A549 (cell line): ENCODE data around the gene TNNI3K. TPM values are rescaled to one million over a fixed set of nuclear protein-coding genes. Genes with fewer than 3 reads are reported as not detected.

Source experiments
- ATAC-seq, 2 experiments: fragments of 200-7000 bp in 1 of 2; fragments of >200 bp in 1 of 2; cut with Nextera tagmentation in 1 of 2; cut with Tn5 transposase in 1 of 2; 3 replicates each; pipeline versions ENCODE4 v1.8.0 to v1.9.1; 2018 to 2020; ENCODE audit warnings: mild to moderate bottlenecking in 1 of 2, moderate library complexity in 1 of 2
- CTCF ChIA-PET: fragments of 300-600 bp; sonication (Branson Sonifier 250); formaldehyde crosslinking; extraction: SDS; loops from one replicate; lab custom pipeline; 2021; ENCODE audit warnings: antibody characterized with exemption, inconsistent platforms; lab: Yijun Ruan, JAX
- POLR2A ChIA-PET: fragments of 350-600 bp; formaldehyde crosslinking; extraction: SDS; loops from one replicate; lab custom pipeline; 2021; ENCODE audit warnings: antibody characterized with exemption, inconsistent platforms; lab: Yijun Ruan, JAX
- DNase-seq, 2 experiments: peaks; one replicate each; pipeline versions ENCODE4 v3.0.0 to v3.0.0-alpha.2; 2011 to 2016; ENCODE audit warnings: low read depth in 1 of 2, low spot score in 1 of 2
- FAIRE-seq: peaks from 2 replicates; lab custom pipeline; 2011; peaks lifted over from hg19 to GRCh38; lab: Jason Lieb, UNC
- H3K27ac ChIP-seq, 2 experiments: fragments of >200 bp; sonication (Bioruptor Twin); formaldehyde crosslinking; 3 replicates each; pipeline ENCODE4 v1.5.1; 2016 to 2017
- H3K4me1 ChIP-seq: fragments of >200 bp; sonication (Bioruptor Twin); formaldehyde crosslinking; 3 replicates; pipeline ENCODE4 v1.6.1; 2016
- H3K4me2 ChIP-seq: fragments of >200 bp; sonication (Bioruptor Twin); formaldehyde crosslinking; 3 replicates; pipeline ENCODE4 v1.6.1; 2016
- H3K4me3 ChIP-seq: fragments of >200 bp; sonication (Bioruptor Twin); formaldehyde crosslinking; 3 replicates; pipeline ENCODE4 v1.5.1; 2016
- H3K9me3 ChIP-seq: fragments of >200 bp; sonication (Bioruptor Twin); formaldehyde crosslinking; 3 replicates; pipeline ENCODE4 v1.6.1; 2016
- BHLHE40 ChIP-seq: IDR thresholded peaks from 2 replicates; pipeline ENCODE4 v1.6.1; 2012; ENCODE audit warnings: low read depth, low read length, inconsistent platforms
- CBX2 ChIP-seq: fragments of 200-600 bp; sonication (generic); IDR thresholded peaks from 2 replicates; pipeline ENCODE4 v1.6.1; 2016; ENCODE audit warnings: low read depth, mild to moderate bottlenecking, borderline replicate concordance
- CBX8 ChIP-seq: fragments of 200-600 bp; sonication (generic); IDR thresholded peaks from 2 replicates; pipeline ENCODE4 v1.6.1; 2016
- CEBPB ChIP-seq, 2 experiments: fragments of >200 bp in 1 of 2; sonication (Bioruptor Twin) in 1 of 2; formaldehyde crosslinking in 1 of 2; IDR thresholded peaks; 2 replicates each; pipeline ENCODE4 v1.6.1; 2012 to 2016
- FOSB ChIP-seq: fragments of 250-450 bp; sonication (Bioruptor Pico); IDR thresholded peaks from 2 replicates; pipeline ENCODE4 v1.5.0; 2020; ENCODE audit warnings: mild to moderate bottlenecking, moderate library complexity
- HEYL ChIP-seq: fragments of 250-450 bp; sonication (Bioruptor Pico); IDR thresholded peaks from 2 replicates; pipeline ENCODE4 v1.8.0; 2021; ENCODE audit warnings: mild to moderate bottlenecking, moderate library complexity
- HOXA7 ChIP-seq: fragments of 250-450 bp; sonication (Bioruptor Pico); IDR thresholded peaks from 2 replicates; pipeline ENCODE4 v1.5.0; 2020; ENCODE audit warnings: mild to moderate bottlenecking, moderate library complexity
- HOXB13 ChIP-seq: fragments of 250-450 bp; sonication (Bioruptor Pico); IDR thresholded peaks from 2 replicates; pipeline ENCODE4 v1.5.0; 2020; ENCODE audit warnings: low read depth, mild to moderate bottlenecking, moderate library complexity
- JUN ChIP-seq, 2 experiments: fragments of >200 bp; sonication (Bioruptor Twin); formaldehyde crosslinking; IDR thresholded peaks; 2 replicates in 1 of 2; 3 replicates in 1 of 2; pipeline ENCODE4 v1.6.1; 2016 to 2017
- JUNB ChIP-seq: fragments of >200 bp; sonication (Bioruptor Twin); formaldehyde crosslinking; IDR thresholded peaks from 2 replicates; pipeline ENCODE4 v1.6.1; 2016
- MAFK ChIP-seq: fragments of 450-650 bp; IDR thresholded peaks from 2 replicates; pipeline ENCODE4 v1.6.1; 2014; ENCODE audit not compliant: partially characterized antibody
- MAZ ChIP-seq: fragments of 150-350 bp; IDR thresholded peaks from 2 replicates; pipeline ENCODE4 v1.6.1; 2014; ENCODE audit warnings: antibody characterized with exemption, low read depth, low read length, borderline replicate concordance
- NFE2L2 ChIP-seq: fragments of 150-350 bp; conservative IDR thresholded peaks from 2 replicates; pipeline ENCODE4 v1.6.1; 2014; ENCODE audit warnings: low read length
- NPAS2 ChIP-seq: fragments of 250-450 bp; sonication (Bioruptor Pico); IDR thresholded peaks from 2 replicates; pipeline ENCODE4 v1.8.0; 2022; ENCODE audit warnings: mild to moderate bottlenecking, moderate library complexity, borderline replicate concordance
- PHF8 ChIP-seq: fragments of 200-600 bp; sonication (generic); IDR thresholded peaks from 2 replicates; pipeline ENCODE4 v1.6.1; 2016; ENCODE audit warnings: low read depth, mild to moderate bottlenecking, antibody characterized with exemption, moderate library complexity, borderline replicate concordance
- RCOR1 ChIP-seq: fragments of 150-350 bp; IDR thresholded peaks from 2 replicates; pipeline ENCODE4 v1.6.1; 2014; ENCODE audit warnings: antibody characterized with exemption, low read length, low read depth
- RNF2 ChIP-seq: fragments of 200-600 bp; sonication (generic); IDR thresholded peaks from 2 replicates; pipeline ENCODE4 v1.6.1; 2016; ENCODE audit warnings: low read depth, mild to moderate bottlenecking, antibody characterized with exemption, moderate library complexity, borderline replicate concordance
- SMC3 ChIP-seq: fragments of >200 bp; sonication (Bioruptor Twin); formaldehyde crosslinking; IDR thresholded peaks from 3 replicates; pipeline ENCODE4 v1.6.1; 2018; ENCODE audit warnings: inconsistent platforms
- TFCP2L1 ChIP-seq: fragments of 250-450 bp; sonication (Bioruptor Pico); IDR thresholded peaks from 2 replicates; pipeline ENCODE4 v1.5.0; 2021; ENCODE audit warnings: mild to moderate bottlenecking
- ZC3H11A ChIP-seq: fragments of 450-650 bp; IDR thresholded peaks from 2 replicates; pipeline ENCODE4 v1.6.1; 2014; ENCODE audit warnings: antibody characterized with exemption, mild to moderate bottlenecking
- ZNF302 ChIP-seq: fragments of 250-450 bp; sonication (Bioruptor Pico); IDR thresholded peaks from 2 replicates; pipeline ENCODE4 v1.9.0; 2021; ENCODE audit warnings: inconsistent platforms, mild to moderate bottlenecking, moderate library complexity
- ZSCAN20 ChIP-seq: fragments of 250-450 bp; sonication (Bioruptor Pico); IDR thresholded peaks from 2 replicates; pipeline ENCODE4 v1.8.0; 2022; ENCODE audit warnings: mild to moderate bottlenecking, moderate library complexity
- WGBS: methylation state at CpG from one replicate; pipeline ENCODE4 v1.1.6; 2017; ENCODE audit errors: missing lambda C conversion rate; 5-methylcytosine and 5-hydroxymethylcytosine counted together
- polyA plus RNA-seq, 4 experiments: library from polyadenylated mRNA; depleted of rRNA in 3 of 4; stranded (reverse); fragments of >200 nt; fragmentation: RNase III in 1 of 4; extraction: RNeasy Plus Mini Kit Qiagen cat#74134 plus additional on column Dnase treatment in 1 of 4; gene quantifications; 2 replicates in 3 of 4; 3 replicates in 1 of 4; pipeline ENCODE4 v1.2.3, GENCODE V29; 2011 to 2017
- TF ChIP-seq, protein P1 (sequence below): fragments of >200 bp; sonication (Bioruptor Twin); formaldehyde crosslinking; IDR thresholded peaks from 2 replicates; pipeline ENCODE4 v1.6.1; 2016
- TF ChIP-seq, protein P2 (sequence below): fragments of 250-450 bp; sonication (Bioruptor Pico); IDR thresholded peaks from 2 replicates; pipeline ENCODE4 v1.5.0; 2021; ENCODE audit warnings: mild to moderate bottlenecking, moderate library complexity, borderline replicate concordance
- TF ChIP-seq, protein P3 (sequence below): fragments of 250-450 bp; sonication (Bioruptor Pico); IDR thresholded peaks from 2 replicates; pipeline ENCODE4 v1.5.0; 2020; ENCODE audit warnings: low read depth, mild to moderate bottlenecking, moderate library complexity
- TF ChIP-seq, protein P4 (sequence below): fragments of 150-350 bp; IDR thresholded peaks from 2 replicates; pipeline ENCODE4 v1.6.1; 2014; ENCODE audit warnings: low read depth, mild to moderate bottlenecking, low read length
- TF ChIP-seq, protein P5 (sequence below): fragments of >200 bp; sonication (Bioruptor Twin); formaldehyde crosslinking; IDR thresholded peaks from 3 replicates; pipeline ENCODE4 v1.5.1; 2016
- TF ChIP-seq, protein P6 (sequence below): IDR thresholded peaks from 2 replicates; pipeline ENCODE4 v1.6.1; 2012
- TF ChIP-seq, protein P7 (sequence below): fragments of 450-650 bp; IDR thresholded peaks from 2 replicates; pipeline ENCODE4 v1.6.1; 2014; ENCODE audit warnings: antibody characterized with exemption

Gene TNNI3K
- polyA plus RNA-seq, 2 of the 4 experiments (the other 2 are of a cell fraction), result 0.67 TPM; not detected in 1

DNA sequence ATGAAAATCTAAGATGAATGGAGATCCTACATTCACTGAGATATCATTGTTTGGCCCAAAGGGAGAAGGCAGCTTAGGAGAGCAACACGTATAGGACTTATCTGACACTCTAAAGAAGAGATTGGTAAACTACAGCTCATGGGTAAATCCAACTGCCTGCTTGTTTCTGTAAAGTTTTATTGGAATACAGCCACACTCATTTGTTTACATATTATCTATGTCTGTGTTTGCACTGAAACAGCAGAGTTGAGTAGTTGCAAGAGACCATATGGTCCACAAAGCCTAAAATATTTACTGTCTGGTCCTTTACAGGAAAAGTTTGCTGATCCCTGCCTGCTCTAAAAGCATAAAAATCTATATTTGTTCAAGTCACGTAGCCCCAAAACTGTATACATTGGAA is 291.5 kb downstream of the TNNI3K start:
- no peak overlapping the region for H3K27ac ChIP-seq
- no peak overlapping the region for H3K4me3 ChIP-seq
- ChIA-PET CTCF (no interaction called here), POLR2A (no interaction called here)
- no peak for FAIRE-seq
- no peak overlapping the region for H3K4me2 ChIP-seq
- no peak for ATAC-seq
- WGBS, result 0% methylated on average over 2 of the region's 2 CpGs
- DNase-seq, result no peak
- H3K4me1 ChIP-seq, result no peaks in the 10 kb centered on the region
- no peak for TF ChIP-seq BHLHE40
- no peak for TF ChIP-seq ZSCAN20 (CRISPR knock-in tag)
- no peak for TF ChIP-seq CBX8
- TF ChIP-seq, protein P1, sequence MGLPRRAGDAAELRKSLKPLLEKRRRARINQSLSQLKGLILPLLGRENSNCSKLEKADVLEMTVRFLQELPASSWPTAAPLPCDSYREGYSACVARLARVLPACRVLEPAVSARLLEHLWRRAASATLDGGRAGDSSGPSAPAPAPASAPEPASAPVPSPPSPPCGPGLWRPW, result no peak
- TF ChIP-seq TFCP2L1 (CRISPR knock-in tag), result no peak
- no peak for TF ChIP-seq HEYL (CRISPR knock-in tag)
- TF ChIP-seq, protein P2, sequence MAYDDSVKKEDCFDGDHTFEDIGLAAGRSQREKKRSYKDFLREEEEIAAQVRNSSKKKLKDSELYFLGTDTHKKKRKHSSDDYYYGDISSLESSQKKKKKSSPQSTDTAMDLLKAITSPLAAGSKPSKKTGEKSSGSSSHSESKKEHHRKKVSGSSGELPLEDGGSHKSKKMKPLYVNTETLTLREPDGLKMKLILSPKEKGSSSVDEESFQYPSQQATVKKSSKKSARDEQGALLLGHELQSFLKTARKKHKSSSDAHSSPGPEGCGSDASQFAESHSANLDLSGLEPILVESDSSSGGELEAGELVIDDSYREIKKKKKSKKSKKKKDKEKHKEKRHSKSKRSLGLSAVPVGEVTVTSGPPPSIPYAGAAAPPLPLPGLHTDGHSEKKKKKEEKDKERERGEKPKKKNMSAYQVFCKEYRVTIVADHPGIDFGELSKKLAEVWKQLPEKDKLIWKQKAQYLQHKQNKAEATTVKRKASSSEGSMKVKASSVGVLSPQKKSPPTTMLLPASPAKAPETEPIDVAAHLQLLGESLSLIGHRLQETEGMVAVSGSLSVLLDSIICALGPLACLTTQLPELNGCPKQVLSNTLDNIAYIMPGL (CRISPR knock-in tag), result no peak
- TF ChIP-seq HOXB13 (CRISPR knock-in tag), result no peak
- no peak for TF ChIP-seq RNF2
- TF ChIP-seq MAZ, result no peak
- TF ChIP-seq, protein P3, sequence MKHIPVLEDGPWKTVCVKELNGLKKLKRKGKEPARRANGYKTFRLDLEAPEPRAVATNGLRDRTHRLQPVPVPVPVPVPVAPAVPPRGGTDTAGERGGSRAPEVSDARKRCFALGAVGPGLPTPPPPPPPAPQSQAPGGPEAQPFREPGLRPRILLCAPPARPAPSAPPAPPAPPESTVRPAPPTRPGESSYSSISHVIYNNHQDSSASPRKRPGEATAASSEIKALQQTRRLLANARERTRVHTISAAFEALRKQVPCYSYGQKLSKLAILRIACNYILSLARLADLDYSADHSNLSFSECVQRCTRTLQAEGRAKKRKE, result no peak
- TF ChIP-seq, protein P4, sequence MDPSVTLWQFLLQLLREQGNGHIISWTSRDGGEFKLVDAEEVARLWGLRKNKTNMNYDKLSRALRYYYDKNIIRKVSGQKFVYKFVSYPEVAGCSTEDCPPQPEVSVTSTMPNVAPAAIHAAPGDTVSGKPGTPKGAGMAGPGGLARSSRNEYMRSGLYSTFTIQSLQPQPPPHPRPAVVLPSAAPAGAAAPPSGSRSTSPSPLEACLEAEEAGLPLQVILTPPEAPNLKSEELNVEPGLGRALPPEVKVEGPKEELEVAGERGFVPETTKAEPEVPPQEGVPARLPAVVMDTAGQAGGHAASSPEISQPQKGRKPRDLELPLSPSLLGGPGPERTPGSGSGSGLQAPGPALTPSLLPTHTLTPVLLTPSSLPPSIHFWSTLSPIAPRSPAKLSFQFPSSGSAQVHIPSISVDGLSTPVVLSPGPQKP, result no peak
- no peak for TF ChIP-seq SMC3
- TF ChIP-seq CBX2, result no peak
- TF ChIP-seq, protein P5, sequence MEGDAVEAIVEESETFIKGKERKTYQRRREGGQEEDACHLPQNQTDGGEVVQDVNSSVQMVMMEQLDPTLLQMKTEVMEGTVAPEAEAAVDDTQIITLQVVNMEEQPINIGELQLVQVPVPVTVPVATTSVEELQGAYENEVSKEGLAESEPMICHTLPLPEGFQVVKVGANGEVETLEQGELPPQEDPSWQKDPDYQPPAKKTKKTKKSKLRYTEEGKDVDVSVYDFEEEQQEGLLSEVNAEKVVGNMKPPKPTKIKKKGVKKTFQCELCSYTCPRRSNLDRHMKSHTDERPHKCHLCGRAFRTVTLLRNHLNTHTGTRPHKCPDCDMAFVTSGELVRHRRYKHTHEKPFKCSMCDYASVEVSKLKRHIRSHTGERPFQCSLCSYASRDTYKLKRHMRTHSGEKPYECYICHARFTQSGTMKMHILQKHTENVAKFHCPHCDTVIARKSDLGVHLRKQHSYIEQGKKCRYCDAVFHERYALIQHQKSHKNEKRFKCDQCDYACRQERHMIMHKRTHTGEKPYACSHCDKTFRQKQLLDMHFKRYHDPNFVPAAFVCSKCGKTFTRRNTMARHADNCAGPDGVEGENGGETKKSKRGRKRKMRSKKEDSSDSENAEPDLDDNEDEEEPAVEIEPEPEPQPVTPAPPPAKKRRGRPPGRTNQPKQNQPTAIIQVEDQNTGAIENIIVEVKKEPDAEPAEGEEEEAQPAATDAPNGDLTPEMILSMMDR, result no peak
- no peak for TF ChIP-seq JUN (IDR thresholded peaks at IDR 0.05)
- no peak for TF ChIP-seq FOSB (CRISPR knock-in tag)
- TF ChIP-seq, all 56 proteins: peak for 0
- H3K9me3 ChIP-seq, result no peaks in the 10 kb centered on the region

DNA sequence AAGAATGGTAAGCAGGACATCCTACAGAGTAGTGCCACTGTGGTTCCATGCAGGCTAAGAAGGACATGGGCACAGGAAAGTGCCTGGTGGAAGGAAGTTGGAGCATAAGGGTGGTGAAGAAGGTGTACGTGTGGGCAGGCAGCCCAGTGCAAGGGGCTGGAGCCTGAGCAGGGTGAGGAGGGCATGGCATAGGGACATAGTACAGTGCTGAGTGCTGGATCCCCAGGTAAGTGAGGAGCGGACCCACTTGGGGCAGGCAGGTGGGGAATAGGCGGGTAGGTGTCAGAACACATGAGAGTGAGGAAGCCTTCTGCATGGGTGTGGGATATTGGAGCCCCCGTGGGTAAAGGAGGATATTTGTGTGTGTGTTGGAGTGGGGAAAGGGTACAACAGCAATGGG is 292.9 kb downstream of the TNNI3K start:
- FAIRE-seq (no peak), ATAC-seq (no peak), DNase-seq (no peak)
- no peak overlapping the region for H3K4me2 ChIP-seq
- H3K4me1 ChIP-seq, result no peaks in the 10 kb centered on the region
- POLR2A ChIA-PET, result no interaction called here
- CTCF ChIA-PET, result no interaction called here
- H3K4me3 ChIP-seq, result no peak overlapping the region
- no peaks in the 10 kb centered on the region for H3K9me3 ChIP-seq
- TF ChIP-seq RCOR1 (no peak), NPAS2 (no peak), JUNB (no peak), MAFK (no peak), NFE2L2 (no peak), CEBPB (IDR thresholded peaks at IDR 0.05) (no peak), ZNF302 (CRISPR knock-in tag) (no peak), CBX2 (no peak), HOXA7 (CRISPR knock-in tag) (no peak), PHF8 (no peak), ZC3H11A (no peak)
- TF ChIP-seq, protein P2 (CRISPR knock-in tag), result no peak
- TF ChIP-seq, protein P6, sequence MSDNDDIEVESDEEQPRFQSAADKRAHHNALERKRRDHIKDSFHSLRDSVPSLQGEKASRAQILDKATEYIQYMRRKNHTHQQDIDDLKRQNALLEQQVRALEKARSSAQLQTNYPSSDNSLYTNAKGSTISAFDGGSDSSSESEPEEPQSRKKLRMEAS, result no peak
- TF ChIP-seq, protein P1, result no peak
- TF ChIP-seq, protein P7, sequence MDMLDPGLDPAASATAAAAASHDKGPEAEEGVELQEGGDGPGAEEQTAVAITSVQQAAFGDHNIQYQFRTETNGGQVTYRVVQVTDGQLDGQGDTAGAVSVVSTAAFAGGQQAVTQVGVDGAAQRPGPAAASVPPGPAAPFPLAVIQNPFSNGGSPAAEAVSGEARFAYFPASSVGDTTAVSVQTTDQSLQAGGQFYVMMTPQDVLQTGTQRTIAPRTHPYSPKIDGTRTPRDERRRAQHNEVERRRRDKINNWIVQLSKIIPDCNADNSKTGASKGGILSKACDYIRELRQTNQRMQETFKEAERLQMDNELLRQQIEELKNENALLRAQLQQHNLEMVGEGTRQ, result no peak
- no peak overlapping the region for H3K27ac ChIP-seq
- 8% methylated on average over 4 of the region's 4 CpGs for WGBS
